Right renal pelvis (tissue), 4 donors: ENCODE results near the gene CIROP. TPM values are rescaled to one million over a fixed set of nuclear protein-coding genes. Genes with fewer than 3 reads are reported as not detected.

Experiments
- DNase-seq, 4 donors: peaks; one replicate each; pipeline ENCODE4 v3.0.0-alpha.2; 2013; ENCODE audit warnings: low read depth in 4 of 4, low spot score in 3 of 4, missing footprints in 1 of 4
- polyA plus RNA-seq, 4 donors: library from polyadenylated mRNA; unstranded; fragments of 120-200 nt; gene quantifications; one replicate each; pipeline ENCODE4 v1.2.1, GENCODE V29; 2013; ENCODE audit not compliant: insufficient read length in 4 of 4

Gene CIROP
- polyA plus RNA-seq, 4 donors: 0.04 TPM; not detected in 3

DNA sequence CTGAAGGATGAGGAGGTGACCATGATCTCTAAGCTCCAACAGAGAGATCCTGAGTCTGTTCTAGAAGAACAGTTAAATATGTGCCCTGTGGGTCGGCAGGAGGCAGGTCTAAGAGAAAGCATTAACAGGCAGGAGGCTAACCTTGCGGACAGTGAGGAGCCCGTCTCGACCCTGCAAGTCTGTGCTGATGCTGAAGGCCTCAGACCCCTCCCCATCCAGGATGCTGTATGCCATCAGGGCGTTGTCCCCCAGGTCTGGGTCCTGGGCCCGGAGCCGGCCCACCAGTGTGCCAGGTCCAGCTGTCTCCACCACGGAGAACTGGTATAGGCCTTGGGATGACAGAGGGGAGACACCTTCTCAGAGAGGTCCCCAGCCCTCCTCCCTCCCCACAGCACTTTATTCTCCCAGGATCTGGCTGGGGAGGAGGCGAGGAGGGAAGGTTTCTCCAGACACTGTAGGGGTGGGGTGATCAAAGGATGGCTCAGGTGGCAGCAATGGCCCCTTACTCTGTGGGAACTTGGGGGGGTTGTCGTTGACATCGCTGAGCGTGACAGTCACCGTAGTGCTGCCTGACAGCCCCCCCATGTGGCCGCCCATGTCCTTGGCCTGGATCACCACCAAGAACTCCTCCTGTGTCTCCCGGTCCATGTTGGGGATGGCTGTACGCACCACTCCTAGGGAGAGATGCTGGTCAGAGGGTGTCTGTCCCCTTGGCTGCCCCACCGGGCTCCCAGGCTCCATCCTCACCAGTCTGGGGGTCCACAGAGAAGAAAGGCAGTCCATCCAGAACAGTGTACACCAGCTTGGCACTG lies 50.6 kb downstream of the CIROP start:
- DNase-seq: no peak

DNA sequence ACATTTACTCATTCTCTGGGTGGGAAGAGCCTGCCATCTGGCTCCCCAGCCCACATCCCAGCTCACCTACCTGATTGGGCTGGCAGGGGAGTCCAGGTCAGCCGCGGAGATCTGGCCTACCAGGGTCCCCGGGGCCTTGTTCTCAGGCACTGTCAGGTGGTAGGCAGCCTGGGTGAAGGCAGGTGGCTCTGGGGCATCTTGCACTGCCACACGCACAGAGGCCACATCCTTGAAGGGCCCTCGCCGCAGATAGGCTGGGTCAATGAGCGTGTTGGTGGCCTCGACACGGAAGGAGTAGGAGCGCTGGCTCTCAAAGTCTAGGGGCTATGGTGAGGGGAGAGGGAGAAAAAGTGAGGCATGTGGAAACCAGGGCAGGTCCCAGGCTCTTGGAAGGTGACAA lies 51.4 kb downstream of the CIROP start:
- DNase-seq: no peak

DNA sequence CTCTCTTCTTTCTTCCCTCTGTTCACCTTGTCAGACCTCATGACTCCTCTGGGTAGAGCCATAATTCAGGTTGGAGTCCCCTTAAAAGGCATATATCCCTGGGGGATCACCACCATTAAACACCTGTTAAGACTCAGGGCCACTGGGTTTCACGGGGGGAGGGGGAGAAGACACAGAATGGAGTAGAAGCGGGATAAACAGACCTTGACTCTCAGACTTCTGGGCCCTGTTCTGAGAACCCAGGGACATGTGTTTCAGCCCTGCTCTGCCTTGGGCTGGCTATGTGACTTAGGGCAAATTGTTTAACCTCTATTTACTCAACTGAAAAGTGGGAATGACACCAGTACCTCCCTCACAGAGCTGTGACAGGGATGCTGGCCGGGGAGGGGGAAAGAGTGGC lies 52.1 kb downstream of the CIROP start:
- DNase-seq: no peak

DNA sequence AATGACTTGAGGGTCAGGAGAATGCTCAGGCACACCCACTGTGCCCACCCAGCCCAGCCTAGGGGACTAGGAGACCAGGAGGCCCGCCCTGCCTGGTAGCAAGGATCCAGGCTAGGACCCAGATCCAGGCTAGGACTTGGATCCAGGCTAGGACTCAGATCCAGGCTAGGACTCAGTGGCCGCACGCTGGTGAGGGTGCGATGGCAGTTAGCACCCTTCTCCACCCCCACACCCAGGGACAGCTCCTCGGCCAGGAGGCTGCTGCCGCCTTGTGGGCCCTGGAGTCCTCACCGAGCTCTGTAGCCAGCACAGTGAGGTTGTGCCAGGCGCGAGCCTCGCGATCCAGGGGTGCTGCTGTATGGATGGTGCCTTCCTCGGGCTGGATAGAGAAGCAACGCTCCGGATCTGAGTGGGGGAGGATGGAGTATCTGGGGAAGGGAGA lies 52.6 kb downstream of the CIROP start:
- DNase-seq: no peak

DNA sequence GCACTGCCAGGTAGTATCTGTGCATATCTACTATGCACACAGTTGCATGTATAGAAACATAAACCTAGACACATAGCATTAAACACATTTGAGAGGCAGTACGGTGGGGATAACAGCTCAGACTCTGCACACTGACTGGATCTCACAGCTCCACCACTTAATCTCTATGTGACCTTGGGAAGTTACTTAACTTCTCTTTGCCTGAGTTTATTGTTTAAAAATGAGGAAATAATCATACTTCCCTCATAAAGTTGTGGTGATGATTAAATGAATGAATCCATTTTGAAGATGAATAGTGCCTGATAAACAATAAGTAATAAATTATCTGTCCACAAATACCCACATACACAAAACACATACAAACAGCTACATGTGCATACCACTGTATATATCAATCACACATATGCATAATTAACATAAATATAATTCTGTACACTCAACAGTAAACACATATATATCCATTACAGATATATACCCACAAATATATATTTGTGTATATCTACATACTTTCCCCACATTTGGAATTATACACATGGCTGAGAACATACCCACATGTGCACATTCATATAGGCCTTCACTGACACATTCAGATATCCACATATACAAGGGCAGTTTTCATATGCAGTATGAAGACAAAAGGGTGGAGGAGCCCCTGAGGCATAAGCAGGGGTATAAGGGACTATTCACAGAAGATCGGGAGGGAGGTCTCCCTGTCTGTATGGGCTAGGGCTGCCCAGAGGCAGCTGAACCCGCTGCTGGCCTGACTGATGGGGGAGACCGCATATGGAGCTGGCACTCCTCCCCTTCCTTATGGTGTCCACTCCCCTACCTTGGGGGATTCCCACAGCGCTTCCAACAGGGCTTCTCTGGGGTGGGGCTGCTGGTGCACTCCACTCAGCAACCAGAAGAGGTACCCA lies 53.4 kb downstream of the CIROP start:
- no peak for DNase-seq

Other genes starting within 250 kb of the CIROP start
- 100 to 1,000 TPM in 1 of 4 donors, 10 to 100 TPM in 3; 83.8 to 104 (median 90.0) TPM for gene LRP10, start 233.2 kb downstream of the CIROP start, polyA plus RNA-seq
- gene REM2, start 221.8 kb downstream of the CIROP start, polyA plus RNA-seq: 1 to 10 TPM; 1.1 to 1.7 (median 1.3) TPM
- gene RBM23, start 185.8 kb downstream of the CIROP start, polyA plus RNA-seq: 100 to 1,000 TPM; 114 to 126 (median 122) TPM
- 100 to 1,000 TPM; 134 to 151 (median 144) TPM for gene PRMT5, start 175.6 kb downstream of the CIROP start, polyA plus RNA-seq
- gene HAUS4, start 147.9 kb downstream of the CIROP start, polyA plus RNA-seq: 10 to 100 TPM; 50.3 to 57.8 (median 52.7) TPM
- gene AJUBA, start 122.4 kb downstream of the CIROP start, polyA plus RNA-seq: 10 to 100 TPM; 72.6 to 92.4 (median 81.5) TPM
- gene C14orf93, start 94.8 kb downstream of the CIROP start, polyA plus RNA-seq: 10 to 100 TPM; 16.9 to 20.4 (median 18.8) TPM
- 100 to 1,000 TPM; 188 to 243 (median 217) TPM for gene PSMB5, start 70.1 kb downstream of the CIROP start, polyA plus RNA-seq
- under 1 TPM in 1 of 4 donors, not detected in 3; 0.09 TPM for gene PSMB11, start 62.8 kb downstream of the CIROP start, polyA plus RNA-seq
- 10 to 100 TPM; 20.4 to 24.9 (median 21.1) TPM for gene CDH24, start 47.5 kb downstream of the CIROP start, polyA plus RNA-seq
- gene ACIN1, start 9.9 kb downstream of the CIROP start, polyA plus RNA-seq: 100 to 1,000 TPM; 218 to 267 (median 225) TPM
- 10 to 100 TPM; 79.9 to 87.9 (median 84.4) TPM for gene C14orf119, start 9.5 kb downstream of the CIROP start, polyA plus RNA-seq
- gene CEBPE, start 14.3 kb upstream of the CIROP start, polyA plus RNA-seq: under 1 TPM in 3 of 4 donors, not detected in 1; 0.13 to 0.32 (median 0.18) TPM
- 100 to 1,000 TPM in 1 of 4 donors, 10 to 100 TPM in 3; 88.7 to 100 (median 95.3) TPM for gene SLC7A8, start 78.7 kb upstream of the CIROP start, polyA plus RNA-seq
- 1 to 10 TPM; 1.1 to 1.8 (median 1.5) TPM for gene RNF212B, start 132.9 kb upstream of the CIROP start, polyA plus RNA-seq
- gene HOMEZ, start 181.1 kb upstream of the CIROP start, polyA plus RNA-seq: 10 to 100 TPM; 27.5 to 30.6 (median 28.2) TPM
- gene PPP1R3E, start 197.9 kb upstream of the CIROP start, polyA plus RNA-seq: 10 to 100 TPM; 22.5 to 31.7 (median 25.0) TPM
- gene BCL2L2, start 201.8 kb upstream of the CIROP start, polyA plus RNA-seq: 10 to 100 TPM; 40.1 to 43.1 (median 40.9) TPM
- gene PABPN1, start 216.5 kb upstream of the CIROP start, polyA plus RNA-seq: 100 to 1,000 TPM; 243 to 268 (median 257) TPM
- gene SLC22A17, start 247.9 kb upstream of the CIROP start, polyA plus RNA-seq: 10 to 100 TPM; 56.7 to 74.4 (median 61.3) TPM